Uterus (tissue), 2 donors: ENCODE data around the gene RTEL1.

Experiments
- CTCF ChIP-seq, 4 experiments: fragments of 200-600 bp in 2 of 4; fragments of 450-650 bp in 2 of 4; sonication (generic) in 2 of 4; IDR thresholded peaks; one replicate each; pipeline ENCODE4 v1.5.1; 2016 to 2019; ENCODE audit warnings: antibody characterized with exemption in 4 of 4, mild to moderate bottlenecking in 2 of 4, moderate library complexity in 1 of 4
- POLR2A ChIP-seq, 2 donors: fragments of 450-650 bp; IDR thresholded peaks; one replicate each; pipeline ENCODE4 v1.6.1; 2016; ENCODE audit warnings: antibody characterized with exemption in 2 of 2, mild to moderate bottlenecking in 1 of 2, moderate library complexity in 1 of 2

GRCh38 chr20:63737695-63737944, 79.5 kb downstream of the RTEL1 start:
- TF ChIP-seq POLR2A (IDR thresholded peaks at IDR 0.05) (no peak), CTCF (IDR thresholded peaks at IDR 0.05) (no peak)
